Vagina (tissue), 2 donors: ENCODE data around the gene NT5C1A. TPM values are rescaled to one million over a fixed set of nuclear protein-coding genes. Genes with fewer than 3 reads are reported as not detected.

Experiments
- DNase-seq, 2 donors: peaks; one replicate each; pipeline ENCODE4 v3.0.0-alpha.2; 2017; ENCODE audit errors: extremely low spot score in 2 of 2
- H3K27ac ChIP-seq: fragments of 200-600 bp; sonication (generic); one replicate; pipeline ENCODE4 v1.5.1; 2019
- H3K27me3 ChIP-seq: fragments of 200-600 bp; sonication (generic); one replicate; pipeline ENCODE4 v1.5.1; 2019
- H3K36me3 ChIP-seq, 2 donors: fragments of 200-600 bp; sonication (generic); one replicate each; pipeline ENCODE4 v1.5.1; 2017 to 2019
- H3K4me1 ChIP-seq: fragments of 200-600 bp; sonication (generic); one replicate; pipeline ENCODE4 v1.5.1; 2019
- H3K4me3 ChIP-seq, 2 donors: fragments of 200-600 bp; sonication (generic); 1 replicate in 1 of 2; 2 replicates in 1 of 2; pipeline ENCODE4 v1.5.1; 2016 to 2019
- H3K9me3 ChIP-seq: fragments of 200-600 bp; sonication (generic); one replicate; pipeline ENCODE4 v1.5.1; 2019
- CTCF ChIP-seq, 3 experiments: fragments of 450-650 bp in 2 of 3; fragments of 200-600 bp in 1 of 3; sonication (generic) in 1 of 3; IDR thresholded peaks; one replicate each; pipeline ENCODE4 v1.5.1; 2017 to 2019; ENCODE audit warnings: antibody characterized with exemption in 3 of 3, mild to moderate bottlenecking in 2 of 3, moderate library complexity in 2 of 3
- POLR2A ChIP-seq, 2 donors: fragments of 450-650 bp; IDR thresholded peaks; one replicate each; pipeline ENCODE4 v1.6.1; 2017; ENCODE audit warnings: antibody characterized with exemption in 2 of 2, mild to moderate bottlenecking in 2 of 2, moderate library complexity in 2 of 2
- POLR2AphosphoS5 ChIP-seq, 2 donors: sonication (generic); formaldehyde crosslinking; IDR thresholded peaks; one replicate each; pipeline ENCODE4 v1.9.0; 2017; ENCODE audit warnings: antibody characterized with exemption in 2 of 2, mild to moderate bottlenecking in 2 of 2, low read depth in 1 of 2; ENCODE audit not compliant: insufficient read depth in 1 of 2
- intact Hi-C: fragments of 100-400 bp; cut with DNase I; formaldehyde crosslinking; loops from one replicate; pipeline ENCODE4 v1.15.1; 2023
- total RNA-seq: library from RNA; depleted of rRNA; stranded (reverse); fragments of >200 nt; gene quantifications from one replicate; pipeline ENCODE4 v1.2.3, GENCODE V29; 2016

NT5C1A gene
- total RNA-seq, 1 donor from 2014 or later, result not detected

DNA sequence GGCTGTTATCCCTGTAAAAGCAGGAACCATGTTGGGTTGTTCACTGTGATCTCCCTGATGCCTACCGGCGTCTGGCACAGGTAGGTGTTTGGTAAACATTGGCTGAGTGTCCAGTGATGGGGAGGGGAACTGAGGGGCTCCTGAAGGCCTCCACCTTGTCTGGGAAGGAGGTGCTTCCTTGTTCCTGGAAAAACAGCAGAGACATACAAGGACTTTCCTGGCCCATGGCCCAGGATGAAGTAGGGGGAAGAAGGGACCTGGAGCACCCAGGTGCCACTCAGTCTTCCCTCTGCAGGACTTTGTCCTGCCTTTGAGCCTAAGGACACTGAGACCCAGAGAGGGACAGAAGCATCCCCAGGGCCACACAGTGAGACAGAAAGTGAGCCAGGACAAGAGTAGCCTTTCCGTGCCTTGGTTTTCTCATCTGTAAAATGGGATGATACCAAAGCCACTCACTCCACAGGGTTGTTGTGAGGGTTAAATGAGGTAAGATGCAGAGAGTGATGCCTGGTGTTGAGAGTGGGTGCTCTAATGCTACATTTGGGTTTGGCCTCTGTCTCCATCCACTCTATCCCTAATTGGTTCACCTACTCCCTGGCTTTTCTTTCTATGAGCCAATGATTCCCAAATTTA is 26.4 kb downstream of the NT5C1A start:
- TF ChIP-seq CTCF (IDR thresholded peaks at IDR 0.05) (no peak), POLR2AphosphoS5 (IDR thresholded peaks at IDR 0.05; ENCODE audit: insufficient read depth in 1 of 2, low read depth in 1 of 2) (no peak), POLR2A (IDR thresholded peaks at IDR 0.05) (no peak)
- DNase-seq, result no peak
- peaks cover 39% of the 10 kb centered on the region for H3K4me1 ChIP-seq
- H3K36me3 ChIP-seq, result no peaks in the 10 kb centered on the region
- no peaks in the 10 kb centered on the region for H3K9me3 ChIP-seq
- intact Hi-C loops, result no loop called here
- no peak overlapping the region for H3K4me3 ChIP-seq
- H3K27me3 ChIP-seq, result no peaks in the 10 kb centered on the region
- peak overlapping the region; percentile 69 for H3K27ac ChIP-seq

DNA sequence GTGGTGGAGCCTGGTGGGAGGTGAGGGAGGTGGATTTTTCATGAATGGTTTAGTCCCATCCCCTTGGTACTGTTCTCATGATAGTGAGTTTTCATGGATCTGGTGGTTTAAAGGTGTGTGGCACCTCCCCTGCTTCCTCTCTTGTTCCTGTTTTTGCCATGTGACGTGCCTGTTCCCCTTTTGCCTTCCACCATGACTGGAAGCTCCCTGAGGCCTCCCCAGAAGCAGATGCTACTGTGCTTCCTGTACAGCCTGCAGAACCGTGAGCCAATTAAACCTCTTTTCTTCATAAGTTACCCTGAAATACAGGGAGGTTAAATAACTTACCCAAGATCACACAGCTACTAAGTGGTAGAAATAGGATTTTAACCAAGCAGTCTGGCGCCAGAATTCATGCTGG is 28.2 kb downstream of the NT5C1A start:
- Histone ChIP-seq H3K4me1 (peaks cover 39% of the 10 kb centered on the region), H3K9me3 (no peaks in the 10 kb centered on the region), H3K4me3 (no peak overlapping the region), H3K27me3 (no peaks in the 10 kb centered on the region), H3K36me3 (no peaks in the 10 kb centered on the region), H3K27ac (no peak overlapping the region)
- intact Hi-C loops, result no loop called here
- no peak for DNase-seq
- TF ChIP-seq CTCF (IDR thresholded peaks at IDR 0.05) (no peak), POLR2A (IDR thresholded peaks at IDR 0.05) (no peak), POLR2AphosphoS5 (IDR thresholded peaks at IDR 0.05; ENCODE audit: insufficient read depth in 1 of 2, low read depth in 1 of 2) (no peak)

DNA sequence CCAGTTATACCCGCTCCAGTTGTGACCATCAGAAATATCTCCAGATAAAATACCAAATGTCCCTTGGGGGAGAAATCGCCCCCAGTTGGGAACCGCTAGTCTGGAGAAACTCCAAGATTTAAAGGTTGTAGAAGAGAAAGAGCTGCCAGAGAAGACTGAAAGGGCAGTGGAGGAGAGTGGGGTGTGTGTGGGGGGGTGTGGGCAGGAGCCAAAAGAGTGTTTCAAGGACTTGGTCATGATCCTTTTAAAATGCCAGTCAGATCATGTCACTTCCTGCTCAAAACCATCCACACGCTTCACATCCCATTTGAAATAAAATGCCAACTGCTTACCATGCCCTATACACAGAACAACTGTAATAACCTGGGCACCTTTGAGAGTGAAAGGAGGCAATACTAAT is 29.1 kb downstream of the NT5C1A start:
- intact Hi-C loops, result no loop called here
- H3K27ac ChIP-seq, result no peak overlapping the region
- no peak for TF ChIP-seq CTCF (IDR thresholded peaks at IDR 0.05)
- no peak for TF ChIP-seq POLR2A (IDR thresholded peaks at IDR 0.05)
- TF ChIP-seq POLR2AphosphoS5 (IDR thresholded peaks at IDR 0.05; ENCODE audit: insufficient read depth in 1 of 2, low read depth in 1 of 2), result no peak
- H3K9me3 ChIP-seq, result no peaks in the 10 kb centered on the region
- H3K4me1 ChIP-seq, result peaks cover 39% of the 10 kb centered on the region
- no peaks in the 10 kb centered on the region for H3K36me3 ChIP-seq
- no peak overlapping the region for H3K4me3 ChIP-seq
- no peak for DNase-seq
- H3K27me3 ChIP-seq, result no peaks in the 10 kb centered on the region

DNA sequence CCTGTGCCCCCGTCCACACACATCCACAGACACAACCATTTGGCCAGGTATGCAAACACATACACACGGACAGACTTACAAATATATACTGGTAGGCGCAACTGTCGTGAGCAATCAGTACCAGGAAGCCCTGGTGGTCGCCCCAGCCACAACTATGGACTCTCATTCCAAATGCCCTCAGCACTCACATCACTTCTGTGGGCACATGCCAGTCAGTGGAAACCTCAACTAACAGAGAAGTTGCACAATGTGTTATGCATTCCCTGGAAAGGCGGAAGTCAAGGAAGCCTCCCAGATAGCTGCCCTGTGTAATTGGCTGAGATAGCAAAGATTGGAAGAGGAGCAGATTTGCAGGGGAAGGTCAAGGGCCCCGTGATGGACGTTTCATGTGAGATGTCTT is 31.0 kb downstream of the NT5C1A start:
- DNase-seq, result no peak
- Histone ChIP-seq H3K4me3 (no peak overlapping the region), H3K36me3 (no peaks in the 10 kb centered on the region), H3K9me3 (no peaks in the 10 kb centered on the region), H3K27me3 (no peaks in the 10 kb centered on the region), H3K4me1 (peaks cover 20% of the 10 kb centered on the region), H3K27ac (no peak overlapping the region)
- intact Hi-C loops, result no loop called here
- TF ChIP-seq POLR2A (IDR thresholded peaks at IDR 0.05) (no peak), POLR2AphosphoS5 (IDR thresholded peaks at IDR 0.05; ENCODE audit: insufficient read depth in 1 of 2, low read depth in 1 of 2) (no peak), CTCF (IDR thresholded peaks at IDR 0.05) (no peak)

GRCh38 chr1:39639305-39640130 is 32.4 kb downstream of the NT5C1A start, which contains the start of gene HEYL:
Gene HEYL, minus strand, starts transcription at chr1:39639643. Its CDS starts 18 bp downstream, at chr1:39639625.
- Histone ChIP-seq H3K4me1 (peaks cover 9% of the 10 kb centered on the region), H3K9me3 (no peaks in the 10 kb centered on the region), H3K36me3 (no peaks in the 10 kb centered on the region), H3K4me3 (peak within 1 kb of the TSS; percentile 38 to 45), H3K27ac (peak within 1 kb of the TSS; percentile 75), H3K27me3 (no peaks in the 10 kb centered on the region)
- DNase-seq, result no peak
- intact Hi-C loops, result no loop called here
- TF ChIP-seq POLR2A (IDR thresholded peaks at IDR 0.05), result no peak
- peak in 1 of 3 experiments; percentile 9 for TF ChIP-seq CTCF (IDR thresholded peaks at IDR 0.05)
- peak in 1 of 2 donors; percentile 22 for TF ChIP-seq POLR2AphosphoS5 (IDR thresholded peaks at IDR 0.05; ENCODE audit: insufficient read depth in 1 of 2, low read depth in 1 of 2)
